CD8-positive, alpha-beta memory T cell (primary cell): ENCODE measurements around the gene ZFTA. TPM values are rescaled to one million over a fixed set of nuclear protein-coding genes. Genes with fewer than 3 reads are reported as not detected.

Experiments used
- CTCF ChIA-PET: fragments of 350-600 bp; sonication (Branson Sonifier 250); formaldehyde crosslinking; loops from one replicate; lab custom pipeline; 2021; ENCODE audit warnings: antibody characterized with exemption; lab: Charles Lee
- POLR2A ChIA-PET: fragments of 350-600 bp; sonication (Branson Sonifier 250); formaldehyde crosslinking; loops from one replicate; lab custom pipeline; 2021; ENCODE audit warnings: antibody characterized with exemption; lab: Charles Lee
- DNase-seq, 5 donors: peaks; one replicate each; pipeline versions ENCODE4 v3.0.0 to v3.0.0-alpha.2; 2020 to 2022; ENCODE audit warnings: mixed read lengths in 1 of 5
- H3K27ac ChIP-seq: one replicate; pipeline ENCODE4 v1.7.0; 2013; ENCODE audit warnings: low read depth, mild to moderate bottlenecking, low read length, moderate library complexity
- H3K27me3 ChIP-seq: 2 replicates; pipeline ENCODE4 v1.7.0; 2013; ENCODE audit warnings: low read length, mild to moderate bottlenecking; ENCODE audit not compliant: insufficient read depth, poor library complexity, severe bottlenecking
- H3K36me3 ChIP-seq: 2 replicates; pipeline ENCODE4 v1.7.0; 2013; ENCODE audit warnings: mild to moderate bottlenecking, low read length, moderate library complexity; ENCODE audit not compliant: insufficient read depth
- H3K4me1 ChIP-seq: 2 replicates; pipeline ENCODE4 v1.7.0; 2013; ENCODE audit warnings: mild to moderate bottlenecking, low read length, moderate library complexity; ENCODE audit not compliant: insufficient read depth
- H3K4me3 ChIP-seq: 2 replicates; pipeline ENCODE4 v1.7.0; 2013; ENCODE audit warnings: mild to moderate bottlenecking, low read length
- H3K9me3 ChIP-seq: 2 replicates; pipeline ENCODE4 v1.7.0; 2013; ENCODE audit warnings: mild to moderate bottlenecking, low read length
- H3K27ac Mint-ChIP-seq, 8 donors: one replicate each; pipeline ENCODE4 v1.8.0; 2020 to 2021; ENCODE audit warnings: mixed read lengths in 8 of 8, mild to moderate bottlenecking in 6 of 8, inconsistent platforms in 3 of 8, moderate library complexity in 3 of 8
- H3K27me3 Mint-ChIP-seq, 2 donors: one replicate each; pipeline ENCODE4 v1.8.0; 2020 to 2021; ENCODE audit warnings: mixed read lengths in 2 of 2, mild to moderate bottlenecking in 1 of 2, moderate library complexity in 1 of 2
- H3K36me3 Mint-ChIP-seq, 3 donors: one replicate each; pipeline ENCODE4 v1.8.0; 2020 to 2021; ENCODE audit warnings: mixed read lengths in 3 of 3, inconsistent platforms in 1 of 3, mild to moderate bottlenecking in 1 of 3
- H3K4me1 Mint-ChIP-seq, 3 donors: one replicate each; pipeline ENCODE4 v1.8.0; 2020 to 2021; ENCODE audit warnings: mixed read lengths in 3 of 3, inconsistent platforms in 1 of 3, mild to moderate bottlenecking in 1 of 3
- H3K4me3 Mint-ChIP-seq, 7 donors: one replicate each; pipeline ENCODE4 v1.8.0; 2020 to 2021; ENCODE audit warnings: mixed read lengths in 7 of 7, mild to moderate bottlenecking in 6 of 7, moderate library complexity in 4 of 7, inconsistent platforms in 2 of 7
- H3K9me3 Mint-ChIP-seq, 5 donors: one replicate each; pipeline ENCODE4 v1.8.0; 2020 to 2022; ENCODE audit warnings: mixed read lengths in 5 of 5, mild to moderate bottlenecking in 3 of 5, moderate library complexity in 2 of 5, inconsistent platforms in 1 of 5
- polyA plus RNA-seq: library from polyadenylated mRNA; unstranded; fragments of 300-500 nt; fragmentation: Illumina TruSeq; gene quantifications from one replicate; pipeline ENCODE4 v1.2.3, GENCODE V29; 2021
- total RNA-seq, 2 experiments: library from RNA; stranded (reverse); gene quantifications; one replicate each; pipeline ENCODE4 v1.2.3, GENCODE V29; 2021

ZFTA gene
- total and polyA plus RNA-seq, 3 experiments from 2014 or later: 0.37 to 7.6 (median 7.0) TPM

DNA sequence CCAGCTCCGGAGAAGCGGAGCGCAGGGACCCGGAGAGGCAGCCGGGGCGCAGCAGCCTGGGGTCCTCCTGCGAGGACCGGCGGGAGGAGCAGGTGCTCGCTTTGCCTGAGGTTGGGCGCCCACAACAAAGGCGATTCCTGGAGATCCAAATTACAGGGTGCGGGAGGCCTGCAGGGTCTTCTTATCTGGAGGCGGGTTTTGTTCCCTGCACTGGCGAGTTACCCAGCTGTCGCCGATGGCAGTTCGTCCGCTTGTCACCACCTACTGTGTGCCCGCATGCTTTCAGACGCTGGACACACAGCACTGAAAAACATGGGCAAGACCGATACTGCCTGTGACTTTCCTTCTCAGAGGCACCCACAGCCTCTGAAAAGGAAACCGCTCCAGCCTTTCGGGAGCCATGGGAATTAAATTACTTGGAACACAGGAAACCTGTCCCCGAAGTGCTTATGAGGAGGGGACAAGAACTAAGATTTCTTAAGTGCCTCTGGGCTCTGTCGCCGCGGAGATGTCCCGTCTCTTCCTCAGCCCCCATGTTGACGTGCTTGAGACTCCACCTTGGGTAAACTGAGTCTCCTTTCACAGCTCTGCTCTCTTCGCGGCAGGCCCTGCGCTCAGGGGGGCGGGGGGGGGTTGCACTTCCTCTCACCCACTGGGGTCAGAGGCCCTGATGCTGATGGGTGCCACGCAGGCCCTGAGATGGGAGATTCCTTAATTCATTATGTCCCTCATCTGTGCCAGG is 1.3 kb upstream of the ZFTA start:
- peaks cover 8 to 17% (median 9%) of the 10 kb centered on the region in 3 donors for H3K4me1 Mint-ChIP-seq
- H3K27me3 Mint-ChIP-seq: peaks cover 5 to 9% of the 10 kb centered on the region in 2 donors
- Histone ChIP-seq H3K27me3 (no peaks in the 10 kb centered on the region), H3K36me3 (no peaks in the 10 kb centered on the region), H3K9me3 (no peaks in the 10 kb centered on the region), H3K4me1 (peaks cover 8% of the 10 kb centered on the region), H3K4me3 (no peak overlapping the region), H3K27ac (no peak overlapping the region)
- peaks cover 0 to 7% (median 0%) of the 10 kb centered on the region in 3 donors for H3K36me3 Mint-ChIP-seq
- H3K4me3 Mint-ChIP-seq: peak overlapping the region; percentile 73 to 86 (median 75)
- no peaks in the 10 kb centered on the region for H3K9me3 Mint-ChIP-seq
- no peak for DNase-seq
- ChIA-PET POLR2A (interaction anchor here (0.7 kb wide), 1 partner anchor 173 kb away, joined by 5 read pairs; no protein-coding TSS in a partner anchor), CTCF (interaction anchor here (1.3 kb wide), 1 partner anchor 176 kb away, joined by 8 read pairs; no protein-coding TSS in a partner anchor)
- H3K27ac Mint-ChIP-seq: peak overlapping the region in 1 of 8 donors; percentile 91

GRCh38 chr11:63769042-63769713 is 603 bp upstream of the ZFTA start:
- POLR2A ChIA-PET: interaction anchor here (0.7 kb wide), 1 partner anchor 173 kb away, joined by 5 read pairs; no protein-coding TSS in a partner anchor
- Histone ChIP-seq H3K4me3 (no peak overlapping the region), H3K27me3 (no peaks in the 10 kb centered on the region), H3K9me3 (no peaks in the 10 kb centered on the region), H3K36me3 (no peaks in the 10 kb centered on the region), H3K4me1 (peaks cover 8% of the 10 kb centered on the region), H3K27ac (no peak overlapping the region)
- H3K27me3 Mint-ChIP-seq: peaks cover 4 to 9% of the 10 kb centered on the region in 2 donors
- H3K27ac Mint-ChIP-seq: no peak overlapping the region
- H3K36me3 Mint-ChIP-seq: peaks cover 0 to 7% (median 0%) of the 10 kb centered on the region in 3 donors
- peak overlapping the region in 3 of 7 donors; percentile 34 to 68 (median 43) for H3K4me3 Mint-ChIP-seq
- H3K9me3 Mint-ChIP-seq: no peaks in the 10 kb centered on the region
- peak; percentile 20 to 59 (median 32) for DNase-seq
- CTCF ChIA-PET: interaction anchor here (1.3 to 2.2 kb wide), 3 partner anchors 68 to 380 kb away, joined by 8 to 14 read pairs (median 10); no protein-coding TSS in a partner anchor
- peaks cover 8 to 17% (median 9%) of the 10 kb centered on the region in 3 donors for H3K4me1 Mint-ChIP-seq

GRCh38 chr11:63767565-63768236 is 874 bp downstream of the ZFTA start:
- Mint-ChIP-seq H3K36me3 (peaks cover 0 to 7% (median 0%) of the 10 kb centered on the region in 3 donors), H3K9me3 (no peaks in the 10 kb centered on the region), H3K4me1 (peaks cover 8 to 17% (median 9%) of the 10 kb centered on the region in 3 donors), H3K27me3 (peaks cover 4% of the 10 kb centered on the region in 2 donors), H3K4me3 (peak overlapping the region; percentile 87 to 99 (median 95)), H3K27ac (peak overlapping the region in 7 of 8 donors; percentile 23 to 91 (median 83))
- Histone ChIP-seq H3K27ac (peak overlapping the region; percentile 64), H3K36me3 (no peaks in the 10 kb centered on the region), H3K9me3 (no peaks in the 10 kb centered on the region), H3K4me3 (peak overlapping the region; percentile 76), H3K27me3 (no peaks in the 10 kb centered on the region), H3K4me1 (peaks cover 8% of the 10 kb centered on the region)
- POLR2A ChIA-PET: interaction anchor here (0.7 kb wide), 2 partner anchors 71 to 911 kb away, joined by 3 read pairs; no protein-coding TSS in a partner anchor
- CTCF ChIA-PET: interaction anchor here (0.6 to 2.7 kb wide), 14 partner anchors 9 to 385 kb away, joined by 3 to 14 read pairs (median 4); partner anchors contain the start of gene ATL3
- DNase-seq: peak in 4 of 5 donors; percentile 11 to 55 (median 36)

- no peak for DNase-seq
- peak overlapping the region in 6 of 8 donors; percentile 69 to 91 (median 84) for H3K27ac Mint-ChIP-seq
- ChIA-PET POLR2A (interaction anchor here (0.7 kb wide), 1 partner anchor 911 kb away, joined by 3 read pairs; no protein-coding TSS in a partner anchor), CTCF (interaction anchor here (0.6 to 2.7 kb wide), 12 partner anchors 9 to 385 kb away, joined by 3 to 14 read pairs (median 4); partner anchors contain the start of gene ATL3)
- Histone ChIP-seq H3K9me3 (no peaks in the 10 kb centered on the region), H3K27me3 (no peaks in the 10 kb centered on the region), H3K27ac (no peak overlapping the region), H3K4me1 (peaks cover 8% of the 10 kb centered on the region), H3K36me3 (no peaks in the 10 kb centered on the region), H3K4me3 (peak overlapping the region; percentile 76)
- no peaks in the 10 kb centered on the region for H3K9me3 Mint-ChIP-seq
- H3K27me3 Mint-ChIP-seq: peaks cover 1 to 2% of the 10 kb centered on the region in 2 donors
- H3K36me3 Mint-ChIP-seq: peaks cover 0 to 7% (median 0%) of the 10 kb centered on the region in 3 donors
- H3K4me1 Mint-ChIP-seq: peaks cover 8 to 17% (median 9%) of the 10 kb centered on the region in 3 donors
- peak overlapping the region; percentile 87 to 99 (median 95) for H3K4me3 Mint-ChIP-seq
Measured at GRCh38 chr11:63767267-63767564, 1.4 kb downstream of the ZFTA start.

GRCh38 chr11:63766531-63767235 is 1.9 kb downstream of the ZFTA start:
- H3K27ac ChIP-seq: no peak overlapping the region
- peak overlapping the region in 2 of 8 donors; percentile 57 to 86 for H3K27ac Mint-ChIP-seq
- H3K36me3 Mint-ChIP-seq: peaks cover 0 to 7% (median 0%) of the 10 kb centered on the region in 3 donors
- no peaks in the 10 kb centered on the region for H3K9me3 Mint-ChIP-seq
- no peak for DNase-seq
- H3K27me3 Mint-ChIP-seq: no peaks in the 10 kb centered on the region
- ChIA-PET POLR2A (no interaction called here), CTCF (interaction anchor here (0.9 to 2.7 kb wide), 8 partner anchors 8 to 386 kb away, joined by 3 to 14 read pairs (median 4); no protein-coding TSS in a partner anchor)
- H3K4me3 Mint-ChIP-seq: peak overlapping the region; percentile 55 to 99 (median 94)
- no peaks in the 10 kb centered on the region for H3K27me3 ChIP-seq
- H3K36me3 ChIP-seq: no peaks in the 10 kb centered on the region
- peaks cover 8 to 17% (median 9%) of the 10 kb centered on the region in 3 donors for H3K4me1 Mint-ChIP-seq
- H3K4me3 ChIP-seq: no peak overlapping the region
- H3K9me3 ChIP-seq: no peaks in the 10 kb centered on the region
- peaks cover 8% of the 10 kb centered on the region for H3K4me1 ChIP-seq

- Mint-ChIP-seq H3K4me3 (peak overlapping the region in 1 of 7 donors; percentile 68), H3K27ac (peak overlapping the region in 1 of 8 donors; percentile 54), H3K27me3 (no peaks in the 10 kb centered on the region), H3K36me3 (peaks cover 0 to 7% (median 0%) of the 10 kb centered on the region in 3 donors), H3K9me3 (no peaks in the 10 kb centered on the region), H3K4me1 (peaks cover 8 to 17% (median 9%) of the 10 kb centered on the region in 3 donors)
- Histone ChIP-seq H3K27ac (no peak overlapping the region), H3K4me3 (no peak overlapping the region), H3K4me1 (peaks cover 8% of the 10 kb centered on the region), H3K9me3 (no peaks in the 10 kb centered on the region), H3K36me3 (no peaks in the 10 kb centered on the region), H3K27me3 (no peaks in the 10 kb centered on the region)
- ChIA-PET CTCF (interaction anchor here (1.2 to 2.7 kb wide), 4 partner anchors 72 to 387 kb away, joined by 3 to 9 read pairs (median 4); no protein-coding TSS in a partner anchor), POLR2A (no interaction called here)
- DNase-seq: no peak
Measured at GRCh38 chr11:63765688-63766241, 2.8 kb downstream of the ZFTA start.
